GM12878 (cell line): ENCODE results near the gene UVSSA. TPM values are rescaled to one million over a fixed set of nuclear protein-coding genes. Genes with fewer than 3 reads are reported as not detected.

ENCODE experiments used
- ATAC-seq: fragments of 200-7000 bp; cut with Tn5 transposase; 3 replicates; pipeline ENCODE4 v1.9.1; 2020; ENCODE audit warnings: mild to moderate bottlenecking, moderate library complexity
- BruUV-seq: library from RNA; stranded (reverse); fragments of 400-500 nt; replicated peaks from 2 replicates; lab custom pipeline; 2021; lab: Mats Ljungman, UMichigan
- CTCF ChIA-PET: fragments of 300-600 bp; sonication (Branson Sonifier 250); formaldehyde crosslinking; extraction: SDS; loops from one replicate; lab custom pipeline; 2021; ENCODE audit warnings: inconsistent platforms; lab: Yijun Ruan, JAX
- POLR2A ChIA-PET: fragments of 350-600 bp; formaldehyde crosslinking; extraction: SDS; loops from one replicate; lab custom pipeline; 2021; ENCODE audit warnings: inconsistent platforms; lab: Charles Lee
- RAD21 ChIA-PET: fragments of 300-600 bp; sonication (Branson Sonifier 250); formaldehyde crosslinking; loops from one replicate; lab custom pipeline; 2023; ENCODE audit warnings: antibody characterized with exemption; ENCODE audit not compliant: unreplicated experiment; lab: Charles Lee
- SMC1A ChIA-PET: fragments of 300-600 bp; sonication (Branson Sonifier 250); formaldehyde crosslinking; loops from one replicate; lab custom pipeline; 2023; ENCODE audit not compliant: unreplicated experiment, uncharacterized antibody; lab: Charles Lee
- DNase-seq: peaks from one replicate; pipeline ENCODE4 v3.0.0-alpha.2; 2011; ENCODE audit warnings: low read depth, low spot score
- FAIRE-seq: peaks from 3 replicates; lab custom pipeline; 2011; peaks lifted over from hg19 to GRCh38; lab: Jason Lieb, UNC
- H2AFZ ChIP-seq: 2 replicates; pipeline ENCODE4 v1.6.0; 2011; ENCODE audit warnings: low read depth, low read length, control low read depth; ENCODE audit not compliant: control insufficient read depth
- H3K27ac ChIP-seq: 2 replicates; pipeline ENCODE4 v1.5.1; 2011; ENCODE audit warnings: control low read depth; ENCODE audit not compliant: control insufficient read depth, insufficient read depth
- H3K27me3 ChIP-seq, 2 experiments: replicated peaks in 1 of 2; 2 replicates each; pipeline versions ENCODE4 v1.6.0 to v1.6.1; 2011; ENCODE audit warnings: low read length in 1 of 2; ENCODE audit not compliant: control insufficient read depth in 2 of 2, insufficient read depth in 2 of 2
- H3K36me3 ChIP-seq, 2 experiments: 2 replicates each; pipeline ENCODE4 v1.5.1; 2011; ENCODE audit warnings: low read length in 1 of 2; ENCODE audit not compliant: control insufficient read depth in 2 of 2, insufficient read depth in 2 of 2
- H3K4me1 ChIP-seq: 2 replicates; pipeline ENCODE4 v1.6.1; 2011; ENCODE audit warnings: mild to moderate bottlenecking, low read length, moderate library complexity, mixed read lengths; ENCODE audit not compliant: control insufficient read depth, insufficient read depth
- H3K4me2 ChIP-seq: 2 replicates; pipeline ENCODE4 v1.6.0; 2011; ENCODE audit warnings: control low read depth; ENCODE audit not compliant: control insufficient read depth, insufficient read depth
- H3K4me3 ChIP-seq: fragments of 200-600 bp; sonication (generic); 2 replicates; pipeline ENCODE4 v1.5.1; 2016
- H3K79me2 ChIP-seq: 2 replicates; pipeline ENCODE4 v1.6.0; 2011; ENCODE audit warnings: low read length; ENCODE audit not compliant: control insufficient read depth, insufficient read depth
- H3K9ac ChIP-seq: 2 replicates; pipeline ENCODE4 v1.8.0; 2011; ENCODE audit warnings: low read length, control low read depth, mixed read lengths; ENCODE audit not compliant: control insufficient read depth, insufficient read depth
- H3K9me3 ChIP-seq: replicated peaks from 3 replicates; pipeline ENCODE4 v1.5.1; 2011; ENCODE audit warnings: mild to moderate bottlenecking, low read length; ENCODE audit not compliant: control insufficient read depth, insufficient read depth
- H4K20me1 ChIP-seq: 2 replicates; pipeline ENCODE4 v1.6.0; 2011; ENCODE audit not compliant: control insufficient read depth, insufficient read depth
- ATF3 ChIP-seq: IDR thresholded peaks from 2 replicates; pipeline ENCODE4 v1.6.1; 2011; ENCODE audit warnings: low read depth, mild to moderate bottlenecking, low read length, moderate library complexity, borderline replicate concordance; ENCODE audit errors: extremely low read depth
- BCL3 ChIP-seq: IDR thresholded peaks from 2 replicates; pipeline ENCODE4 v1.6.1; 2011; ENCODE audit warnings: borderline replicate concordance, low read depth, mild to moderate bottlenecking, moderate library complexity, low read length; ENCODE audit not compliant: insufficient read depth, poor library complexity, severe bottlenecking
- CBX5 ChIP-seq: sonication (generic); IDR thresholded peaks from 2 replicates; pipeline ENCODE4 v1.6.1; 2016; ENCODE audit warnings: low read depth, moderate library complexity, mild to moderate bottlenecking, inconsistent platforms
- CEBPB ChIP-seq, 2 experiments: fragments of 150-350 bp in 1 of 2; IDR thresholded peaks; 2 replicates each; pipeline ENCODE4 v1.6.1; 2012 to 2014; ENCODE audit warnings: low read depth in 2 of 2, low read length in 2 of 2, borderline replicate concordance in 1 of 2, inconsistent platforms in 1 of 2
- E2F4 ChIP-seq: IDR thresholded peaks from 2 replicates; pipeline ENCODE4 v1.6.1; 2012; ENCODE audit warnings: low read depth, low read length, improper control_type of control experiment
- EP300 ChIP-seq, 2 experiments: fragments of 150-350 bp in 1 of 2; IDR thresholded peaks; 2 replicates each; pipeline ENCODE4 v1.6.1; 2011 to 2012; ENCODE audit warnings: low read depth in 2 of 2, low read length in 2 of 2, borderline replicate concordance in 1 of 2, improper control_type of control experiment in 1 of 2, inconsistent platforms in 1 of 2; ENCODE audit not compliant: control insufficient read depth in 1 of 2
- GABPA ChIP-seq: IDR thresholded peaks from 2 replicates; pipeline ENCODE4 v1.6.1; 2014; ENCODE audit warnings: antibody characterized with exemption, low read depth, mild to moderate bottlenecking, inconsistent platforms
- GATAD2B ChIP-seq: fragments of 450-650 bp; conservative IDR thresholded peaks from 2 replicates; pipeline ENCODE4 v1.6.1; 2017; ENCODE audit warnings: low read depth, mild to moderate bottlenecking, moderate library complexity
- IRF5 ChIP-seq: fragments of 450-650 bp; IDR thresholded peaks from 2 replicates; pipeline ENCODE4 v1.6.1; 2017; ENCODE audit warnings: borderline replicate concordance
- PBX3 ChIP-seq: IDR thresholded peaks from 2 replicates; pipeline ENCODE4 v1.6.1; 2011; ENCODE audit warnings: mild to moderate bottlenecking, low read depth, low read length, moderate library complexity; ENCODE audit not compliant: insufficient replicate concordance
- PRDM15 ChIP-seq: fragments of 450-650 bp; formaldehyde crosslinking; IDR thresholded peaks from 2 replicates; pipeline ENCODE4 v1.4.0; 2020; ENCODE audit warnings: mild to moderate bottlenecking, moderate library complexity
- SREBF1 ChIP-seq: IDR thresholded peaks from 2 replicates; pipeline ENCODE4 v1.6.1; 2012; ENCODE audit warnings: mild to moderate bottlenecking, low read length
- ZNF24 ChIP-seq: fragments of 450-650 bp; IDR thresholded peaks from 2 replicates; pipeline ENCODE4 v1.6.1; 2017; ENCODE audit warnings: antibody characterized with exemption, mild to moderate bottlenecking
- WGBS: methylation state at CpG from one replicate; pipeline ENCODE4 v1.1.6; 2016; ENCODE audit warnings: low lambda C conversion rate; ENCODE audit not compliant: insufficient replicate concordance, insufficient coverage; ENCODE audit errors: missing lambda C conversion rate; 5-methylcytosine and 5-hydroxymethylcytosine counted together
- in situ Hi-C: fragments of 300-500 bp; cut with MboI; formaldehyde crosslinking; loops from 9 replicates; pipeline ENCODE4 v1.14.3; 2018; ENCODE audit warnings: mixed read lengths
- intact Hi-C: fragments of 100-400 bp; cut with micrococcal nuclease; formaldehyde crosslinking; loops from one replicate; pipeline ENCODE4 v1.14.2; 2022; ENCODE audit not compliant: unreplicated experiment
- polyA plus RNA-seq, 11 experiments: library from polyadenylated mRNA; depleted of rRNA in 4 of 11; unstranded in 6 of 11; stranded (reverse) in 5 of 11; fragments of >200 nt; fragmentation: Nextera tagmentation in 4 of 11; fragmentation: Illumina TruSeq in 1 of 11; extraction: Ambion mirVana in 4 of 11; extraction: Trizol in 1 of 11; gene quantifications; 1 replicate in 1 of 11; 2 replicates in 10 of 11; pipeline versions ENCODE4 v1.2.1 to v1.2.3, GENCODE V29; 2011 to 2016; ENCODE audit warnings: inconsistent platforms in 2 of 11, missing spikeins in 2 of 11, low read depth in 1 of 11
- total RNA-seq, 4 experiments: library from RNA; depleted of rRNA in 3 of 4; stranded (reverse); fragments of >200 nt in 3 of 4; fragmentation: Illumina TruSeq in 1 of 4; extraction: Trizol in 1 of 4; gene quantifications; 2 replicates each; pipeline versions ENCODE4 v1.2.1 to v1.2.3, GENCODE V29; 2013 to 2021

UVSSA gene
- total and polyA plus RNA-seq, 10 of the 15 experiments (the other 5 are each of a cell fraction or from before 2014, with no cell fraction given), result 0.34 to 16.8 (median 3.6) TPM

GRCh38 chr4:1393866-1394265, 46.9 kb downstream of the UVSSA start:
- TSS peak; percentile 51 for BruUV-seq
- SMC1A ChIA-PET, result no interaction called here
- H2AFZ ChIP-seq, result no peak overlapping the region
- H3K27ac ChIP-seq, result no peak overlapping the region
- in situ Hi-C loops (no loop called here), intact Hi-C loops (no loop called here)
- POLR2A ChIA-PET, result no interaction called here
- no peak overlapping the region for H3K4me3 ChIP-seq
- CTCF ChIA-PET, result no interaction called here
- H3K79me2 ChIP-seq, result no peaks in the 10 kb centered on the region
- RAD21 ChIA-PET, result no interaction called here
- ATAC-seq (no peak), FAIRE-seq (no peak), DNase-seq (no peak)
- H4K20me1 ChIP-seq, result no peaks in the 10 kb centered on the region
- H3K9me3 ChIP-seq, result peaks cover 11% of the 10 kb centered on the region
- no peaks in the 10 kb centered on the region for H3K4me1 ChIP-seq
- WGBS, result 97% methylated on average over 10 of the region's 10 CpGs
- H3K27me3 ChIP-seq, result no peaks in the 10 kb centered on the region
- no peak overlapping the region for H3K9ac ChIP-seq
- H3K4me2 ChIP-seq, result no peak overlapping the region
- H3K36me3 ChIP-seq, result no peaks in the 10 kb centered on the region; a peak in 1 of 4 replicates
- no peak for TF ChIP-seq CBX5
- TF ChIP-seq ZNF24, result no peak
- no peak for TF ChIP-seq PRDM15 (CRISPR knock-in tag)
- no peak for TF ChIP-seq SREBF1
- no peak for TF ChIP-seq BCL3
- TF ChIP-seq PBX3, result no peak
- TF ChIP-seq GATAD2B, result no peak
- TF ChIP-seq E2F4, result no peak
- no peak for TF ChIP-seq ATF3
- no peak for TF ChIP-seq EP300 (IDR thresholded peaks at IDR 0.05; ENCODE audit: borderline replicate concordance in 1 of 2, control insufficient read depth in 1 of 2, low read depth in 2 of 2, low read length in 2 of 2)
- no peak for TF ChIP-seq GABPA
- TF ChIP-seq CEBPB (IDR thresholded peaks at IDR 0.05; ENCODE audit: borderline replicate concordance in 1 of 2, low read depth in 2 of 2, low read length in 2 of 2), result no peak
- TF ChIP-seq IRF5, result no peak
